GM10266 (cell line): ENCODE results near the gene TBC1D8.

Experiments used
- DNase-seq: peaks from one replicate; pipeline ENCODE4 v3.0.0; 2012; ENCODE audit errors: extremely low spot score
- TF ChIP-seq, protein P1 (sequence below): IDR thresholded peaks from 2 replicates; pipeline ENCODE4 v1.5.1; 2012; ENCODE audit warnings: mild to moderate bottlenecking, low read depth; ENCODE audit not compliant: control insufficient read depth, insufficient read depth; ENCODE audit errors: missing control alignments

TBC1D8 gene

GRCh38 chr2:101004620-101005325, 146.4 kb downstream of the TBC1D8 start:
- TF ChIP-seq, protein P1, sequence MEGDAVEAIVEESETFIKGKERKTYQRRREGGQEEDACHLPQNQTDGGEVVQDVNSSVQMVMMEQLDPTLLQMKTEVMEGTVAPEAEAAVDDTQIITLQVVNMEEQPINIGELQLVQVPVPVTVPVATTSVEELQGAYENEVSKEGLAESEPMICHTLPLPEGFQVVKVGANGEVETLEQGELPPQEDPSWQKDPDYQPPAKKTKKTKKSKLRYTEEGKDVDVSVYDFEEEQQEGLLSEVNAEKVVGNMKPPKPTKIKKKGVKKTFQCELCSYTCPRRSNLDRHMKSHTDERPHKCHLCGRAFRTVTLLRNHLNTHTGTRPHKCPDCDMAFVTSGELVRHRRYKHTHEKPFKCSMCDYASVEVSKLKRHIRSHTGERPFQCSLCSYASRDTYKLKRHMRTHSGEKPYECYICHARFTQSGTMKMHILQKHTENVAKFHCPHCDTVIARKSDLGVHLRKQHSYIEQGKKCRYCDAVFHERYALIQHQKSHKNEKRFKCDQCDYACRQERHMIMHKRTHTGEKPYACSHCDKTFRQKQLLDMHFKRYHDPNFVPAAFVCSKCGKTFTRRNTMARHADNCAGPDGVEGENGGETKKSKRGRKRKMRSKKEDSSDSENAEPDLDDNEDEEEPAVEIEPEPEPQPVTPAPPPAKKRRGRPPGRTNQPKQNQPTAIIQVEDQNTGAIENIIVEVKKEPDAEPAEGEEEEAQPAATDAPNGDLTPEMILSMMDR = no peak
- no peak for DNase-seq

DNA sequence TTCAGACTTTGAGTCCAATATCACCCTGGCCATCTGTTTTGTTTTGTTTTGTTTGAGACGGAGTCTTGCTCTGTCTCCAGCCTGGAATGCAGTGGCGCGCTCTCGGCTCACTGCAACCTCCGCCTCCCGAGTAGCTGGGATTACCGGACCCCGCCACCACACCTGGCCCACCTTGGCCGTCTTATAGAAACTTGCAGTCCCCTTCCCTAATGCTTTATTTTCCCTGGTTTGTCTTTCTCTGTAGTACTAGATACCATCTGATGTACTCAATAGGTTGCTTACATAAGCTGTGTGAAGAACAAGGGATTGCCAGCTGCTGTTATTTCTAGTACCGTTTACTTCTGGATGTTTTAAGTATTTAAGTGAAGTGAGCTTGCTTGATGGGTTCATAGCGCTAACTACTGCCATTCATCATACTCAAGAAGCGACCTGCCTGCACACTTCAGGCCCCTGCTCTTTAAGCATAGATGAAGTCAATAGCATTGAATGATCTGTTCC, 147.9 kb downstream of the TBC1D8 start:
- TF ChIP-seq, protein P1 = no peak
- no peak for DNase-seq

GRCh38 chr2:101002562-101003277, 148.5 kb downstream of the TBC1D8 start:
- TF ChIP-seq, protein P1 = no peak
- no peak for DNase-seq

GRCh38 chr2:101001691-101002561, 149.3 kb downstream of the TBC1D8 start, which contains the start of gene RPL31:
RPL31 (plus strand) TSS chr2:101002289; CDS start chr2:101002702, 413 bp downstream.
- DNase-seq = peak; percentile 96
- TF ChIP-seq, protein P1 = no peak

DNA sequence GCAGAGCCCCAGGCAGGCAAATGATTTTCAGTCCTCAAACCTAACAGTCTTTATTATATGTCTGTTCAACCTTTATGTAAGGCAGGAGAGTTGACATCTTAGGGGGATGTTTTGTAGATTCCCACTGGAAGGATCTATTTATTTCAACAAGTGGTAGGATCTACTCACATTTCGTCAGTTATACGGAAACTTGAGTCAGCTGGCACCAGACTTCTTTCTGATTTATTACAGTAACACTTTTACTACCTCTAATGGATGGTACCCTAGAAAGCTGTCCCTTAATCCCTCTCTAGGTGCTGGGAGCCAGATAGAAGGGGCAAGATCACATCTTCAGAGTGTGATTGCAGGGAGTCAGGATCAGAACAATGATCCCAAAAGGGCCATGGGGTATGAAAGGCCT, 151.2 kb downstream of the TBC1D8 start:
- TF ChIP-seq, protein P1 = no peak
- DNase-seq = no peak

DNA sequence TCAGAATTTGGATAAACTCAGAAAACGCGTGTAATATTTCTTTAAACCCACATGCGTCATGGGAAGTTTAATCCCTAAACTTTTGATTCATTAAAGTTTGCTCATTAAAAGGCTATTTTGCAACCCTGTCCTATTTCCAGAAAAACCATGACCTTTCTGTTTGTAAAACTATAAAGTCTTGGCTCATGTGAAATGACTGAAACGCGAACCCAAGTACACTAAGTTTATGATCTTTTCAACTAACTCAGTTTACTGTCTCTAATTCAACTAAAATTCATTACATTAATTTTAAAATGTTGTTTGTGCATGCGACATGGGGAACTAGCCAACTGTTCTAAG, 153.0 kb downstream of the TBC1D8 start:
- no peak for DNase-seq
- TF ChIP-seq, protein P1 = no peak
